GM12865 (cell line): ENCODE results near the gene PITX2.

Experiments
- DNase-seq: peaks from one replicate; pipeline ENCODE4 v3.0.0; 2010; ENCODE audit warnings: low read depth
- H3K4me3 ChIP-seq: 2 replicates; pipeline ENCODE4 v1.5.1; 2011; ENCODE audit warnings: mild to moderate bottlenecking, low read depth, low read length, control low read depth
- TF ChIP-seq, protein P1 (sequence below): IDR thresholded peaks from 2 replicates; pipeline ENCODE4 v1.5.1; 2011; ENCODE audit warnings: low read length, control low read depth, low read depth, inconsistent platforms; ENCODE audit not compliant: insufficient read depth; ENCODE audit errors: missing control alignments

Gene PITX2

DNA sequence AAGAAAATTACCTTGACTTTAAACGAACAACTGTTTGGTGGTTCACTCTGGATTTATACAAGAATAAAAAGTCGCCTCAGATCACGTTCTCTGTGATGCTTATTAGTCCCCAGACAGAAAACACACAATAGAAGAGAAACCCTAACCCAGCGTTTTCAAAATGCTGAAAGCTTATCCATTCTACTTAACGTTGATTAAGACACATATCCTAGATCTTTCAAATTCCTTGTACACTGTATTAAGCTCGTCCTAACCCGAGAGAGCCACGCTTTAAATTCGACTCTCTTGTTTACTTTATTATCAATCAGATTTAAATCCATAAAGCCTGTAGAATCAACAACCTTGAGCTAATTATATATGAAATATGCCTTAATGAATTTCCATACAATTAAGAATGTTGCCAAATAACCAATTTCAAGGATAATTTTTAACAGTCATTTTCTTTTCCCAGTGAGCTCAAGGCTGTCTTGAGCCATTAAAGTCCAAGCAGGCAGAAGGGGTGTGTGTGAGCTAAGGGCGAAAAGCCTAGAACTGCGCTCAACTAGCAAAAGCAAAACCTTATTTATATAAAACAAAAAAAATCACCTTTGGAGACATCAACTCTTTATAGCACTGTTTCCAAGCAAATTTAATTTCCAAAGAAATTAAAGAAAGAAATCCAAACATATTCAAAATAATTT is 981 bp upstream of the PITX2 start:
- TF ChIP-seq, protein P1, sequence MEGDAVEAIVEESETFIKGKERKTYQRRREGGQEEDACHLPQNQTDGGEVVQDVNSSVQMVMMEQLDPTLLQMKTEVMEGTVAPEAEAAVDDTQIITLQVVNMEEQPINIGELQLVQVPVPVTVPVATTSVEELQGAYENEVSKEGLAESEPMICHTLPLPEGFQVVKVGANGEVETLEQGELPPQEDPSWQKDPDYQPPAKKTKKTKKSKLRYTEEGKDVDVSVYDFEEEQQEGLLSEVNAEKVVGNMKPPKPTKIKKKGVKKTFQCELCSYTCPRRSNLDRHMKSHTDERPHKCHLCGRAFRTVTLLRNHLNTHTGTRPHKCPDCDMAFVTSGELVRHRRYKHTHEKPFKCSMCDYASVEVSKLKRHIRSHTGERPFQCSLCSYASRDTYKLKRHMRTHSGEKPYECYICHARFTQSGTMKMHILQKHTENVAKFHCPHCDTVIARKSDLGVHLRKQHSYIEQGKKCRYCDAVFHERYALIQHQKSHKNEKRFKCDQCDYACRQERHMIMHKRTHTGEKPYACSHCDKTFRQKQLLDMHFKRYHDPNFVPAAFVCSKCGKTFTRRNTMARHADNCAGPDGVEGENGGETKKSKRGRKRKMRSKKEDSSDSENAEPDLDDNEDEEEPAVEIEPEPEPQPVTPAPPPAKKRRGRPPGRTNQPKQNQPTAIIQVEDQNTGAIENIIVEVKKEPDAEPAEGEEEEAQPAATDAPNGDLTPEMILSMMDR = no peak
- no peak for DNase-seq
- H3K4me3 ChIP-seq = no peak overlapping the region

DNA sequence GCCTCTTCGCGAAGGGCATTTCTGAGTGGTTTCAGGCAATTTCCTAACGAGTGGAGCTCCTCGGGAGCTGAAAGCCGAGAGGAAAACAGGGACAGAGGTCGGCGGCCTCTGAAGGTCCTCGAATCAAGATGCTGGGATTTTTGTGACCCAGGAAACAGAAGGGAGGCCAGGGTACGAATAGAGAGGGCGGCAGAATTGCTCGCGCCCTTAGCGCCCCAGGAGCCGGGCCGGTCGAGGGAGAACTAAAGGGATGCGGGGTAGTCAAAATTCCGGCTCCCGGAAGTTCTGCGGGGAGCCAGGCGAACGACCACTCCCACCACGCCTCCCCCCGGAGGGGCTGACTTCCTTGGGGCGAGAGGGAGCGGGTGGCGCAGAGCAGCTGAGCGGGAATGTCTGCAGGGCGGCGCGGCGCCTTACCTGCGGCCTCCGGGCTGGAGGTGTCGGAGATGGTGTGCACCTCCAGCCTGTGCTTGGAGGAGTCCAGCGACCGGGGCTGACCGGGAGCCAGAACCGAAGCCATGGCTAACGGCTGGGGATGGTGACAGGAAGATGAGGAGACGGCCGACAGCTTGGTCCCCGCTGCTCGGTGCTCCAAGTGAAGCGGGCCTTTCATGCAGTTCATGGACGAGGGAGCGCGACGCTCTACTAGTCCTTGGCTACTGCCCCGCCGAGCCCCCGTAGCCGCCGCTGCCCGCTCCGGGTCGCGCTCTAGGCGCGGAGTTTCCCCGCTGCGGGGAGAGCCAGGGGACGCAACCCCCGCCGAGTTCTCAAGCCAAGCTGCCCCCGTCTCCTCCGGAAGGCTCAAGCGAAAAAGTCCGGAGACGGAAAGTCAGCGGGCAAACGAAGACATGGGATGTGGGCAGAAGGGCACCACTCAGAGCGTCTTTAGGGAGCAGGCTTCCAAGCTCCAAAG is 782 bp downstream of the PITX2 start:
- TF ChIP-seq, protein P1 = no peak
- peak overlapping the region; percentile 47 for H3K4me3 ChIP-seq
- no peak for DNase-seq

DNA sequence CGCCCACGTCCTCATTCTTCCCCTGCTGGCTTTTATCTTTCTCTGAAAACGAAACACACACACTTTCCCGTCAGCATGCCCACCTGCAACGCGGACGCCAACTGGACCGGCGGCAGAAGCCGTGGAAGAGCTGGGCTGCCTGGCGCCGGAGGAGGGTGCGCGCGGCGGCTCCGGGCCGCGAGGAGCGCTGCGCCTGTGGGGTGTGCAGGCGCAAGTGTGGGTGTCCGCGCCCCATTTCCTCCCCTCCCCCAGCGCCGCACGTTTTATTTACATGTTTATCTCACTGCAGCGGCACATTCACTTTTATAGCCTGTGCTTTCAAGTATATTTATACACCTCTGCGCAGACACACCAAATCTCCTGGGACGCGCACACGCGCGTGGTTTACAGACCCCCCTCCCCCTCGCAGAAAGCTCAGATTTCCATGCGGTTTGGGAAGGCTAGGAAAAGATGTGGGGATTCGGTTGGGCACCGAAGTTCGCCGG is 1.5 kb downstream of the PITX2 start:
- H3K4me3 ChIP-seq = no peak overlapping the region
- TF ChIP-seq, protein P1 = no peak
- no peak for DNase-seq

DNA sequence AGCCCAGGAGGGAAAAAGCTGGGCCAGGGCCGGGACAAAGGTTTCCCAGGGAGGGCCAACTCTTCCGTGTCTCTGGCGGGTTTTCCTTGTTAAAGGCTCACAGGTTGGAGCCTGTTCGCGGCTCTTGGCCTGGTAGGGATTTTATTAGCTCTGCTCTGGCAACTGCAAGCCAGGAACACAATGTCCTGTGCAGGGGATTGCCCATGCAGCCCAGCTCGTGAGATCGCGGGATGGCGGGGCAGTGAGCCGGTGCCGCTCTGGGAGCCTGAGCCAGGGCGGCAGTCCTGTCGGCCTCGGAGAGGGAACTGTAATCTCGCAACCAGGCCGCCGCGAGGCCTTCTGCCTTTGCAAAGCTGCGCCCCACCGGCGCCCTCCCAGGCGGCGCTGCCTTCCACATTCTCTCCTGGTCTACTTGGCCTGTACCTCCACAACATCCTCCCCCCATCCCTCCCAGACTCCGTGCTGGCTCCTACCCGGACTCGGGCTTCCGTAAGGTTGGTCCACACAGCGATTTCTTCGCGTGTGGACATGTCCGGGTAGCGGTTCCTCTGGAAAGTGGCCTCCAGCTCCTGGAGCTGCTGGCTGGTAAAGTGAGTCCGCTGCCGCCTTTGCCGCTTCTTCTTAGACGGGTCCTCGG is 2.1 kb downstream of the PITX2 start:
- TF ChIP-seq, protein P1 = no peak
- H3K4me3 ChIP-seq = no peak overlapping the region
- peak; percentile 21 for DNase-seq

DNA sequence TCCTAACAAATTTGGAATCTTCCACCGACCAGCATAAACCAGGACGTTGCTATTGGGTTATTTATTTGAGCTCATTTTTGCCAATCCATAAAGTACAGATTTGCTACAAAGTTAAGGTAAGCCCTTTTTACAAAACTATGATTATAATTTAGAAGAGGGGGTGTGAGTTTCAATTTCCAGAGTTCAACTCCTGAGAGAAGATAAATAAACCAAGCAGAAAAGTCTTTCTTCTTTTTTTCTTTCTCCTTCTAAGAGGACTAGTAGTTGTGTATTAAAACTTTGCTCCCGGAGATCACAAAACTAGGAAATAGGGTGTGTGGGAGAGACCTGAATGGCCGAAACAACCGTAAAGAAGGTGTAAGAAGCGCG is 2.6 kb downstream of the PITX2 start:
- DNase-seq = no peak
- TF ChIP-seq, protein P1 = no peak
- H3K4me3 ChIP-seq = no peak overlapping the region

DNA sequence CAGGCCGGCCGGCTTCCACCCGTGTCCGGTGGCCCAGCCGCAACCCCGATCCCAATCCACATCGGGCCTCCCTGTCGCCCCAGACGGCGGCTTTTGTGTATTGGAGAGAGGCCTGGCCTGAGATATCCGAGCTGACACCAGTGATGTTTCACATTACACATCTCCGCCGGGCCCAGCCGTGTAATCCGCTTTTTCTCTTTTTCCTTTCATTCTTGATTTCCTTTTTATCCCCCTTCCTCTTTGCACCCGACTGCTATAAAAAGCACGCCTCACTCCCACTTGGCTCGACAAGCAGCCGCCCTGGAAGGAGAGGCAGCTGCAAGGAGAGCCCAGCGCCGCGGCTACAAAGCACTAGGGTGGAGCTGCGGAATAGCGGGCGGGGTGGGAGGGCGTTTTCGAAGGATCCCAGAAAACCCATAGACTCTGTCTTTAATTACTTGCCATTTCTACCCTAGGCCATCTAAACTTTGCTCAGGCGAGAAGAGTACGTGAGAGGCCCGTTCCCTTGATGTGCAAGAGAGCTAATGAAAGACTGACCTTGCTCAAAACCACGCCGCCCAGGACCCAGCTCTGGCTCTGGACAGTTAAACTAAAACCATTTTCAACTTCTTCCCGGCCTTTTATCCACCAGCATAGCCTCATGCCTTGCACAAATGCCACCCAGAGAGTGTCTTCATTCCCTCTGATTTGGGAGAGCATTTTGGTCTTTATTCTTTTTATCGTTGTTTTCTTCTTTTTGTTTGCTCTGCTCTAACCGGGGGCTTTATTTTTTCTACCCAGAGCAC is 3.2 kb downstream of the PITX2 start:
- DNase-seq = no peak
- H3K4me3 ChIP-seq = no peak overlapping the region
- TF ChIP-seq, protein P1 = no peak
